Activated CD4-positive, CD25-positive, alpha-beta regulatory T cell treated with anti-CD3 and anti-CD28 coated beads, Interleukin-2, amount 50 U/mL, for 72 hours (primary cell): Measurements from ENCODE around the gene PPP6R3.
"Not testable (repeated sequence)": the region's sequence is repeated elsewhere in the genome, so short reads cannot be mapped to it uniquely, and the experiment has no call there.

Experiments
- DNase-seq: peaks from one replicate; pipeline ENCODE4 v3.0.0; 2021

PPP6R3 gene

GRCh38 chr11:68621826-68622225, 161.3 kb downstream of the PPP6R3 start:
- DNase-seq: no peak

DNA sequence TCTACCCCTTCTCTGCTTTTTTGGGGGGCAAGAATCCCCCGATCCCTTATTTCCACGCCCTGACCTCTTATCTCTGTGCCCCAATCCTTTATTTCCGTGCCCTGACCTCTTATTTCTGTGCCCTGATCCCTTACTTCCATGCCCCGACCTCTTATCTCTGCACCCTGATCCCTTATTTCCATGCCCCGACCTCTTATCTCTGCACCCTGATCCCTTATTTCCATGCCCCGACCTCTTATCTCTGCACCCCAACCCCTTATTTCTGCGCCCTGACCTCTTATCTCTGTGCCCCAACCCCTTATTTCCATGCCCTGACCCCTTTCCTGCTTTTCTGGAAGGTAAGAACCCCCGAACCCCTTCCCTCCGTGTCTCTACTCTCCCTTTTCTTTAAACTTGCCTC, 163.2 kb downstream of the PPP6R3 start:
- DNase-seq: not testable (repeated sequence)

GRCh38 chr11:68625069-68625468, 164.5 kb downstream of the PPP6R3 start:
- DNase-seq: not testable (repeated sequence)

- DNase-seq: not testable (repeated sequence)
Observed at GRCh38 chr11:68626236-68626635, 165.7 kb downstream of the PPP6R3 start.

DNA sequence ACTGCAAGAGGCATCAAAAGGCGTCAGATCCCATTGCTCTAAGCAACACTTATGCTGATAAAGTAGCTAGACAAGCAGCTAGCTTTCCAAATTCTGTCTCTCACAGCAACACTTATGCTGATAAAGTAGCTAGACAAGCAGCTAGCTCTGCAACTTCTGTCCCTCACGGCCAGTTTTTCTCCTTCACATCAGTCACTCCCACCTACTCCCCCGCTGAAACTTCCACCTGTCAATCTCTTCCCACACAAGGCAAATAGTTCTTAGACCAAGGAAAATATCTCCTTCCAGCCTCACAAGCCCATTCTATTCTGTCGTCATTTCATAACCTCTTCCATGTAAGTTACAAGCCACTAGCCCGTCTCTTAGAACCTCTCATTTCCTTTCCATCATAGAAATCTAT, 168.3 kb downstream of the PPP6R3 start:
- DNase-seq: not testable (repeated sequence)

- not testable (repeated sequence) for DNase-seq
Observed at GRCh38 chr11:68632375-68632774, 171.8 kb downstream of the PPP6R3 start.

GRCh38 chr11:68632802-68633201, 172.2 kb downstream of the PPP6R3 start:
- no peak for DNase-seq

DNA sequence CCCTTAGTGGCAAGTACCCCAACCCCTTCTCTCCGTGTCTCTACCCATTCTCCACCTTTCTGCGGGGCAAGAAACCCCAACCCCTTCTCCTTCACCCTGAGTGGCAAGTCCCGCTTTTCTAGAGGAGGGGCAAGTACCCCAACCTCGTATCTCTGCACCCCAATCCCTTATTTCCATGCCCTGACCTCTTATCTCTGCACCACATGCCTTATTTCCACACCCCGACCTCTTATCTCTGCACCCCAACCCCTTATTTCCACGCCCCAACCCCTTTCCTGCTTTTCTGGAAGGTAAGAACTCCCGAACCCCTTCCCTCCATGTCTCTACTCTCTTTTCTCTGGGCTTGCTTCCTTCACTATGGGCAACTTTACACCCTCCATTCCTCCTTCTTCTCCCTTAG, 174.1 kb downstream of the PPP6R3 start:
- DNase-seq: not testable (repeated sequence)

- not testable (repeated sequence) for DNase-seq
Observed at GRCh38 chr11:68635172-68635571, 174.6 kb downstream of the PPP6R3 start.

- DNase-seq: not testable (repeated sequence)
Observed at GRCh38 chr11:68635883-68636282, 175.3 kb downstream of the PPP6R3 start.

- DNase-seq: not testable (repeated sequence)
Observed at GRCh38 chr11:68639322-68639721, 178.8 kb downstream of the PPP6R3 start.

DNA sequence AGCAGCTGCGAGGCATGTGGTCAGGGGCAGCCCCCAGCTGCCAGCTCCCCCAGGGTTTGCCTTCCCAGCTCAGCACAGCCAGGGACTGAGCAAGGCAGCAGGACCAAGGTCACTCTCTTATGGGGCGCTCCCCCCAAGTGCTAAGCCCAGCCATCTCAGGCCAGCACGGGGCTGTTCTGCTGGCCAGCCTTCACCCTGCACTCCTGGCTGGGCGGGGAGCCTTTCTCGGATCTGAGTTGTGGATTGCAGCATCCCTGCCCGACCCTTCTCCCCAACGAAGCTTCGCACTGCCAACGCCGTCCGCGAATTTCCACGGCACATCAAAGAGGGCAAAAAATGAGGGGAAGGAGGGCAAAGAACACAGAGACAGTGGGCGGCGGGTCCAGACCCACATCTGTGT, 181.3 kb downstream of the PPP6R3 start:
- no peak for DNase-seq

DNA sequence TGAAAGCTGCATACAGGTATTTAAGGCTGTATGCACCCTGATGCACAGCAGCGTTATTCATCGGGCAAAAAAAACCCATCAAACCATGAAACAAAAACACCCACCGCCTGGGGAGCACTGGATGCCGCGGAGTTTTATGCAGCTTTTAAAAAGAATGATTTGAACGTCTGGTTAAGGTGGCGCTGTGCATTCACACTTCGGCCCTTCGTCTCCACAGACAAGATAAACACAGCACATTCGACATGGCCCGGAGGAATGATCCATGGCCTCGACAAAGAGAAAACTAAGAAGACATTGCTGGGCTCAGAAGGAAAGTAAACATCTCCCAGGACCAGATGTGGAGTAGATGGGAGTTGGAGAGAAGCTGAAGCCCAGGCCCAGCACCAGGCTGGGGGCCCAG, 183.0 kb downstream of the PPP6R3 start:
- DNase-seq: no peak

DNA sequence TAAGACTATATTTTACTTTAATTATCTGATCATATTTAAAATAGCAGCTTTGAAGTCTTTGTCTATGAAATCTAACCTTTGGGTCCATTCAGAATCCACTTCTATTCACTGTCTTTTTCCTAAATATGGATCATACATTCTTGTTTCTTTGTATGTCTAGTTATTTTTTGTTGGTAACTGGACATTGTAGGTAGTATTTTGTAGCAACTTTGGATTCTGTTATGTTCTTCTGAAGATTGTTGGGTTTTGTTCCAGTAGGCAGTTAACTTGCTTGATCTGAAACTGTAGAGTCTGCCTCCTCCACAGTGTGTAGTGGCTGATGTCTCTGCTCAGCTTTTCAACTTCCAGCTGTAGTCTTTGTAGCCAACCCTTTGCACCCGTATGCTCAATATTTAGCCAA, 186.3 kb downstream of the PPP6R3 start:
- DNase-seq: no peak

DNA sequence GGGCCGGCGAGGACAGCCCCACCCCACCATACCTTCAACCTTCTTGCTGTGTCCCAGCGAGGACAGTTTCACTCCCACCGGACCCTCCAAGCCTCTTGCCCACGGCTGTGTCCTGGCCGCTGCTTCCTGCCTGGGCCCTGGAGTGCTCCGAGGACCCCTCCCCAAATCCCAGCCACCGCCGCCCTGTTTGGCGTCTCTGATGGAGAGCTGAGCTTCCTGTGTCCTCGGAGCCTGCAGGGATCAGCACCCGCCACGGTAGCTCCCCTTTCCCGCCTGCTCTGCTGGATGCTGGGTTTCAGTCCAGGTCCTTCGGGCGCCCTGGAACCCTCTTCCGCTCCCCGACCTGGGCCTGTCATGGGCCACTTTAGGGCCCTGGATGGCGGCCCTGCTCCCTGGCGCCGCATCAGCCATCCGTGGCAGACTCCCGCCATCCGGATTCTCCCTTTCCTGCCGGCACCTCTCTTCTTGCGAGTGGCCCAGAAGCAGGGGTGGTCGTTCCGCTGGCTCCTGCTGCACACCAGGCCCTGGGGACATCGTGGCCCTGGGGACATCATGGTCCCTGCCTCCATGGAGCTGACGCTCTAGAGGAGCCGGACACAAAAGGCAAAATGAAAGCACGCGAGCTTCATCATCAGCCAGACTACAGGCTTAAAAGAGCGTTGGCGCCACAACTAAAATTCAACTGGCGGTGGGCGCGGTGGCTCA, 189.5 kb downstream of the PPP6R3 start:
- no peak for DNase-seq

GRCh38 chr11:68650801-68651200, 190.2 kb downstream of the PPP6R3 start:
- no peak for DNase-seq

DNA sequence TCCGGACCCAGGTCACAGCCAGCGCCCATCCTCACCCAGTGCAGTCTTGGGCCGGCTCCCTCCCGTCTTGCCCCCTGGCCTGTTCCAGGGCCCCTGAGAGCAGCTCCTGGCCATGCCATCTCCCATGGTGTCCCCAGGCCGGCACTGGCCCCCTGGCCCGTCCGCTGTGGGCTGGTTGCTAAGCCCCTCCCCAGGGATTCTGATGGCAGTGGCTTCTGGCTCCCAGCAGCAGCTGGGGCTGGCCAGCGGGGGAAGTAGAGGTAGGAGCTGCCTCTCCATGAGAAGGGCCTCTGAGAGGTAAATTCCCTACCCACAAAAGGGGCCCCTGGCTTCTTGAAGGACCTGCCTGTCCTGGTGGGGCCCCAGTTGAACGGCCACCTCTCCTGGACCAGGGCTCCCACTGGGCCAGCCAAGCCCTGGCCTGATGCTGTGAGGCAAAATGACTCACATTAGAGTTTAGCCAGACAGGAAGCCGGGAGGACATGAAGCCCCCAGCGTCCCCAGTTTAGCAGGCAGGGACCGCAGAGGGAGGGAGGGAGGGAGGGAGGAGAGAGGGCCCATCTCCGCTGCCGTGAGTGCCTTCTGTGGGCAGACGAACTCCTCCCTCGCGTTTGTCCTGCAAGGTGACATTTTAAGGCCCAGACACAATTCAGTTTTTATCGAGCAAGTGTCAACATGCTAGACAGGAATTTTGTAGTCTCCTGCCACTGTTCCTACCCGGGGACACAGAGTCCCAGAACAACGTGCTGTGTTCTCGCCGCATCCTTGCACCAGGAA, 190.8 kb downstream of the PPP6R3 start:
- no peak for DNase-seq

- DNase-seq: no peak
Observed at GRCh38 chr11:68651985-68652682, 191.6 kb downstream of the PPP6R3 start.

DNA sequence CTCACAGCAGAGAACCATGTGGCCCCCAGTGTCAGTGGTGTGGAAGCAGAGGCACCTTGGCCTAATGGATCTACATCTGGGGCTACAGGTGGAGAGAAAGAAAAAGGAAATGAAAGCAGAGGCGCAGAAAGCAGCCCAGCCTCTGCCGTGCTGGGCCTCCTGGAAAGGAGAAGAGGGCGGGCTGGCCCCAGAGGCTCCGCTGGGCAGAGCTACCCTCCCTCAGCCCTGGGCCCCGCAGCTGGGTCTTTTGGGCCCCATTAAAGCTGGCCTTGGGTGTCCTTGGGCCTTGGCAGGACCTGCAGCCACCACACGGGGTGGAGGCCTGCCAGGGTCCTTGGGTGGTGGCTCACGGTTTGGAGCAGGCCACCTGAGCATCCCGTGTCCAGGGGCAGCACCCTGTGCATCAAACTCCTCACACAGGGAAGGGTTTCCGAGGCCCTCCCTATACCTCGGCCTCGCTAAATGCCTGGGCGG, 192.2 kb downstream of the PPP6R3 start:
- no peak for DNase-seq

DNA sequence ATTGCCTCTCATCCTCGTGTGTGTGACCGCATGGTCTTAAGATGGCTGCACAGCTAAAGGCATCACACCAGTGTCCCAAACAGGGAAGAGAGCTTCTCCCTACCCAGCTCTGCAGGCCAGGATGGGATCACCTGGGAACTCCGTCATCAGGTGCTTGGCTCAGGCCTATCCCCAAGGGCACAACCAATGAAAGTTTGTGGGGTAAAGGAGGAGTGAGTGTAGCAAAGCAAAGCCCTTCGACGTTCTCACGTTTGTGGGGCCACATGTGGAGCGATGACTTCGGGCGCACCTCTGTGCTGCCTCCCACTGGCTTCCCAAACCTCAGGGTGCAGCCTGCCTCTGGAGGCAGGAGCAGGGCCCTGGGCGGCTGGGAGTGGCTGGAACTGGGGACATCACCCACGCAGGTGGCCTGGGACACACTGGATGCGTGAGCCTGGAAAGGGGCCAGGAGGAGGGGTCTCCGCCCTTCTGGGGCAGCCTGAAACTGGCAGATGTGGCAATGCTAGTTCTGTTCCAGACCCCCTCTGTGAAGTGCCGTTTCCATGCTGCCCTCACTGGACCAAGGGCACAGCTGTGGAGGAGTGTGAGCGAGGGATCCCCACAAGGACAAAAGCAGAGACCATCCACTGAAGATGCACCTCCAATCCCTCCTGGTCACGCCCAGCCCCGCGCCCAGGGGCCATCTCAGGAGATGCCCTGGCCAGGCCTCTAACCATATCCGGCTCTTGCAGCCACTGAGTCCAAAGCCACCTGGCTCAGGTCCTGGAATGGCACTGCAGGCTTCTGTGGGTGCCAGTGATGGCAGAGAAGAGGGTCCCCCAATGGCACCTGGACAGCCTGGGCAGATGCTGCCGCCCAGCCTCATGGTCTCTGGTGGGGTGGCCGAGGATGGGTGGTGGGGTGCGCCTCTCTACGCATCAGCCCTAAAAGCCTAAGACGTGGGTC, 193.2 kb downstream of the PPP6R3 start:
- DNase-seq: no peak

DNA sequence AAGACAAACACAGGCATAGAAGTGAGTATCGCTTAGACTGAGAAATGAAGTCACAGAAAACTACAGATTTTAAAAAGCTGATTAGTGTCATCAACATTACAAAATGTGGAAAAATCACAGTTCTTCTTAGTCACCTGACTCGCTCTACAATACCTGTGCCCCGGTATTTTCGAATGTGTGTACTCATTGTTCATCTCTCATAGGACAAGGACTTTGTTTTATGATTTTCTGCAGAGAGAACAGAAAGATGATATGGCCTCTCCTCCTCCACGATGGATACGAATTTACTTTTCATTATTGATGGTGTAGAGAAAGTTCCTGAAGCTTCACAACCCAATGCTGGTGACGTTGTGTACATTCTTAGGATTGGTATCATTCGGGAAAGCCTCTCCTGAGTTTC, 194.4 kb downstream of the PPP6R3 start:
- DNase-seq: no peak

DNA sequence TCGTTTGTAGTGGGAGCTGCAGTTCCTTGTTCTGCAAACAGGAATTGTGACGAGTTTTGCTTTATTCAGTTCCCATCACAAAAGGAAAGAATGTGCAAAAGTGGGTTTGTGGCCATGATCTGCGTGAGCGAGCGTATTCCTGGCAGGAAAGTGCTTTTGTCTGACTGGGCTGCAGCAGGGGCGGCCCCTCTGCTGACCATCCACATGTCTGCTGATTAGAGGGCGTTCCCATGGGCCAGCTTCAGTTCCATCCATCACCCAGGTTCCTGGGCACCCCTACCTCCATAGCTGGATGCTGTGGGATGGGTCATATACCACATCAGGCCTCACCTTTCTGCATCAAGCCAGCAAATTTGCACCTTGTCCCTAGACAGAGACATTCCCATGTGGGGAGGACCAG, 194.9 kb downstream of the PPP6R3 start:
- no peak for DNase-seq
